ENCODE data around the gene KCNH8. TPM values are rescaled to one million over a fixed set of nuclear protein-coding genes. Genes with fewer than 3 reads are reported as not detected.
A peak's percentile ranks its signal among the peaks of the same experiment; 100 is the strongest.

The KCNH8 gene
- total RNA-seq, 1 experiment from 2014 or later: 1.3 TPM

DNA sequence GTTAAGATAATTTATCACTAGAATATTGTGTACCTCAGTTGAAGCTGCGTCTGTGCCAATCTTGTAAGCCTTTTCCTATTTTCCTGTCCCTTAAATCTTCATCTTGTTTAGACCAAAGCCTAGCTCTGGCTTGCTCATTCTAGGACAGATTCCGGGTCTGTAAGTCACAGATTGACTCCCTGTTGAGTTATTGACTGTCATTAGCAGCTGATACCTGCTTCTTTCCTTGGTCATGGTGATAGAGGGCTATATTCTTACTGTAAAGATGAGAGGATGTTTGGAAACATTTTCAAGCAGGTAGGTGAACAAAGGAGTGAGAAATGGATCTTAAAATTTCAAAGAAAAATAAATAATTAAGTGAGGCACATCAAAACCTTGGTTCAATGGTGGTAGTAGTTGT is 200.2 kb downstream of the KCNH8 start:
- BruUV-seq (replicated peaks): no TSS peak
- Mint-ChIP-seq H3K27me3 (ENCODE audit: unreplicated experiment) (no peaks in the 10 kb centered on the region), H3K27ac (ENCODE audit: unreplicated experiment) (no peak overlapping the region), H3K9me3 (ENCODE audit: low read depth, unreplicated experiment) (no peaks in the 10 kb centered on the region), H3K36me3 (ENCODE audit: insufficient read depth, unreplicated experiment) (no peaks in the 10 kb centered on the region), H3K4me3 (ENCODE audit: low read depth, unreplicated experiment) (no peak overlapping the region), H3K4me1 (ENCODE audit: low read depth, unreplicated experiment) (no peaks in the 10 kb centered on the region)
- DNase-seq: no peak
- TF ChIP-seq, protein P1, sequence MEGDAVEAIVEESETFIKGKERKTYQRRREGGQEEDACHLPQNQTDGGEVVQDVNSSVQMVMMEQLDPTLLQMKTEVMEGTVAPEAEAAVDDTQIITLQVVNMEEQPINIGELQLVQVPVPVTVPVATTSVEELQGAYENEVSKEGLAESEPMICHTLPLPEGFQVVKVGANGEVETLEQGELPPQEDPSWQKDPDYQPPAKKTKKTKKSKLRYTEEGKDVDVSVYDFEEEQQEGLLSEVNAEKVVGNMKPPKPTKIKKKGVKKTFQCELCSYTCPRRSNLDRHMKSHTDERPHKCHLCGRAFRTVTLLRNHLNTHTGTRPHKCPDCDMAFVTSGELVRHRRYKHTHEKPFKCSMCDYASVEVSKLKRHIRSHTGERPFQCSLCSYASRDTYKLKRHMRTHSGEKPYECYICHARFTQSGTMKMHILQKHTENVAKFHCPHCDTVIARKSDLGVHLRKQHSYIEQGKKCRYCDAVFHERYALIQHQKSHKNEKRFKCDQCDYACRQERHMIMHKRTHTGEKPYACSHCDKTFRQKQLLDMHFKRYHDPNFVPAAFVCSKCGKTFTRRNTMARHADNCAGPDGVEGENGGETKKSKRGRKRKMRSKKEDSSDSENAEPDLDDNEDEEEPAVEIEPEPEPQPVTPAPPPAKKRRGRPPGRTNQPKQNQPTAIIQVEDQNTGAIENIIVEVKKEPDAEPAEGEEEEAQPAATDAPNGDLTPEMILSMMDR (IDR thresholded peaks at IDR 0.05; ENCODE audit: unreplicated experiment): no peak
- CTCF ChIA-PET: interaction anchor here (0.5 to 1.5 kb wide), 7 partner anchors 14 to 650 kb away, joined by 3 to 31 read pairs (median 4); no protein-coding TSS in a partner anchor
- intact Hi-C loops (cut with micrococcal nuclease; ENCODE audit: unreplicated experiment): loop anchor here (2.0 to 5.0 kb wide), 2 partner anchors 286 to 518 kb away; no protein-coding TSS in a partner anchor

DNA sequence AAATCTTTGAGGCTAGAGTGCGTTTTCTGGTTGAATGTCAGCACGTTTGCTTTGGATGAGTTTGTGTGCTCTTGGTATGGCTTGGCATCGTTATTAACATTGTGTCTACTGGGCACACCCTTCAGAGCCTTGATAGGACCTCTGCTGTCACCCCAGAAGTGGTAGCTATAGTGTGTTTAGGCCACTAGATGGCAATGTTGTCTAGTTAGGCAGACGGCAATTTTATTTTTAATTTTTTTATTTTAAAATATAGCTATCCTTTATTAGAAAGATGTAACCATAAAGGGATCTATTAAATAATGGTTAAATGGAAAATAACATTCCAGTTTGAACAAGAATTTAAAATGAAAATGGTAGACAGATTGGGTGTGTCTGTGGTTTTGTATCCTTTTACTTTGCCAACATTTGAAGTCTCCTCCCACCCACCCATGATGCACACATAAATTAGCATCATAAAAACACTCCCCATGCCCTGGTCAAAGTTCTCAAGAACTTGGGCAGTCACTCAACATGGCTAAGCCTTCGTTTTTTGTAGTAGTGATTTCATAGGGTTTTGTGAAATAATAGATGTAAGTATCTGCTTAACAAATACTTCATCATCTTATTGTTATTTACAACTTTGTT is 200.7 kb downstream of the KCNH8 start:
- peak; percentile 19 for DNase-seq
- TF ChIP-seq, protein P1 (IDR thresholded peaks at IDR 0.05; ENCODE audit: unreplicated experiment): peak; percentile 56
- no TSS peak for BruUV-seq (replicated peaks)
- intact Hi-C loops (cut with micrococcal nuclease; ENCODE audit: unreplicated experiment): loop anchor here (1.0 to 5.0 kb wide), 3 partner anchors 194 to 518 kb away; no protein-coding TSS in a partner anchor
- H3K27me3 Mint-ChIP-seq (ENCODE audit: unreplicated experiment): no peaks in the 10 kb centered on the region
- no peaks in the 10 kb centered on the region for H3K9me3 Mint-ChIP-seq (ENCODE audit: low read depth, unreplicated experiment)
- H3K27ac Mint-ChIP-seq (ENCODE audit: unreplicated experiment): no peak overlapping the region
- H3K4me3 Mint-ChIP-seq (ENCODE audit: low read depth, unreplicated experiment): no peak overlapping the region
- CTCF ChIA-PET: interaction anchor here (0.5 to 1.5 kb wide), 9 partner anchors 14 to 650 kb away, joined by 3 to 31 read pairs (median 4); no protein-coding TSS in a partner anchor
- H3K36me3 Mint-ChIP-seq (ENCODE audit: insufficient read depth, unreplicated experiment): no peaks in the 10 kb centered on the region
- H3K4me1 Mint-ChIP-seq (ENCODE audit: low read depth, unreplicated experiment): no peaks in the 10 kb centered on the region

DNA sequence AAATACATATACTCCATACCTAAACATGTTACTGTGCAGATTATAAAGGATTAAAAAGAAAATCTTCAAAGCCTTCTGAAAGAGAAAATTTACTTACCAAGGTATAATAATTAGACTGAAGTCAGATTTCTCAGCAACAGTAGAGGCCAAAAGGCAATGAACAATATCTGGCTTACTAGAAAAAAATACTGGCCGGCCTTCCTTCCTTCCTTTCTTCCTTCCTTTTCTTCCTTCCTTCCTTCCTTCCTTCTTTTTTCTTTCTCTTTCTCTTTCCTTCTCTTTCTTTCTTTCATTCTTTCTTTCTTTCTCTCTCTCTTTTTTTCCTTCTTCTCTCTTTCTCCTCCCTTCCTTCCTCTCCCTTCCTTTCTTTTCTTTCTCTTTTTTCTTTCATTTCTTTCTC is 209.6 kb downstream of the KCNH8 start:
- DNase-seq: no peak
- Mint-ChIP-seq H3K4me3 (ENCODE audit: low read depth, unreplicated experiment) (no peak overlapping the region), H3K4me1 (ENCODE audit: low read depth, unreplicated experiment) (no peaks in the 10 kb centered on the region), H3K9me3 (ENCODE audit: low read depth, unreplicated experiment) (no peaks in the 10 kb centered on the region), H3K36me3 (ENCODE audit: insufficient read depth, unreplicated experiment) (no peaks in the 10 kb centered on the region), H3K27me3 (ENCODE audit: unreplicated experiment) (no peaks in the 10 kb centered on the region), H3K27ac (ENCODE audit: unreplicated experiment) (no peak overlapping the region)
- intact Hi-C loops (cut with micrococcal nuclease; ENCODE audit: unreplicated experiment): no loop called here
- no TSS peak for BruUV-seq (replicated peaks)
- CTCF ChIA-PET: no interaction called here
- TF ChIP-seq, protein P1 (IDR thresholded peaks at IDR 0.05; ENCODE audit: unreplicated experiment): no peak

GRCh38 chr3:19363071-19363470 is 214.8 kb downstream of the KCNH8 start:
- TF ChIP-seq, protein P1 (IDR thresholded peaks at IDR 0.05; ENCODE audit: unreplicated experiment): no peak
- Mint-ChIP-seq H3K36me3 (ENCODE audit: insufficient read depth, unreplicated experiment) (no peaks in the 10 kb centered on the region), H3K9me3 (ENCODE audit: low read depth, unreplicated experiment) (no peaks in the 10 kb centered on the region), H3K4me3 (ENCODE audit: low read depth, unreplicated experiment) (no peak overlapping the region), H3K27me3 (ENCODE audit: unreplicated experiment) (no peaks in the 10 kb centered on the region), H3K27ac (ENCODE audit: unreplicated experiment) (no peak overlapping the region), H3K4me1 (ENCODE audit: low read depth, unreplicated experiment) (peaks cover 12% of the 10 kb centered on the region)
- intact Hi-C loops (cut with micrococcal nuclease; ENCODE audit: unreplicated experiment): loop anchor here (5.0 kb wide), 1 partner anchor 504 kb away; no protein-coding TSS in a partner anchor
- no peak for DNase-seq
- no TSS peak for BruUV-seq (replicated peaks)
- CTCF ChIA-PET: interaction anchor here (1.6 kb wide), 1 partner anchor 14 kb away, joined by 4 read pairs; no protein-coding TSS in a partner anchor

Data from Calu3 (cell line).